Bone marrow (tissue), 2 donors: ENCODE measurements around the gene PAM16.
A peak's percentile ranks its signal among the peaks of the same experiment; 100 is the strongest.

Experiments used
- DNase-seq, 2 donors: peaks; one replicate each; lab custom pipeline; 2025; lab: John Stamatoyannopoulos, UW

The PAM16 gene

DNA sequence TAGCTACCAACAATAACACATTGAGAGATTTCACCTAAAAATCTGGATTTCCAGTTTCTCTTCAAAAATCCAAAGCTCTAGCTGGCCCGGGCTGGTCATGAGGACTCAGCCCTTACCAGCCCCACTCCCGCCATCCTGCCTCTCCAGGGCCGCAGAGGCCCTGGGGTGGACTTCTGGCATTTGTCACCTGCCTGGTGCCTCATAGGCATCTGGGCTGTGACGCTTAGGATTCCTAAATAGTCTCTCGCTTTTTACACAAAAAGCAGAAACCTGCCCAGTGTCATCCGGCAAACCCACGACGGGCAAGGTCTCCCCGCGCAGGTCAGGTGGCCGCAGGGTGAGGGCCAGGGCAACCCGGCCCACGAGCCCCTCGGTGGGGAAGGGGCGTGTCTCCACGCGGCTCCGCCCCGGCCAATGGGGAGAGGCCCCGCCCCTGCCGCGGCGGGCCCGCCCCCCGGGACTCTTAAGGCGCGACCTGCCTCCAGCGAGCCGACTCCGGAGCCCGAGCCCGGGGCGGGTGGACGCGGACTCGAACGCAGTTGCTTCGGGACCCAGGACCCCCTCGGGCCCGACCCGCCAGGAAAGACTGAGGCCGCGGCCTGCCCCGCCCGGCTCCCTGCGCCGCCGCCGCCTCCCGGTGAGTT lies 20.4 kb upstream of the PAM16 start, which contains the start of gene VASN:
Gene VASN (plus strand): TSS at position 492 of the 644 bp plus-strand sequence. CDS start 9,030 bp downstream, outside the sequence.
- peak; percentile 14 to 23 for DNase-seq

DNA sequence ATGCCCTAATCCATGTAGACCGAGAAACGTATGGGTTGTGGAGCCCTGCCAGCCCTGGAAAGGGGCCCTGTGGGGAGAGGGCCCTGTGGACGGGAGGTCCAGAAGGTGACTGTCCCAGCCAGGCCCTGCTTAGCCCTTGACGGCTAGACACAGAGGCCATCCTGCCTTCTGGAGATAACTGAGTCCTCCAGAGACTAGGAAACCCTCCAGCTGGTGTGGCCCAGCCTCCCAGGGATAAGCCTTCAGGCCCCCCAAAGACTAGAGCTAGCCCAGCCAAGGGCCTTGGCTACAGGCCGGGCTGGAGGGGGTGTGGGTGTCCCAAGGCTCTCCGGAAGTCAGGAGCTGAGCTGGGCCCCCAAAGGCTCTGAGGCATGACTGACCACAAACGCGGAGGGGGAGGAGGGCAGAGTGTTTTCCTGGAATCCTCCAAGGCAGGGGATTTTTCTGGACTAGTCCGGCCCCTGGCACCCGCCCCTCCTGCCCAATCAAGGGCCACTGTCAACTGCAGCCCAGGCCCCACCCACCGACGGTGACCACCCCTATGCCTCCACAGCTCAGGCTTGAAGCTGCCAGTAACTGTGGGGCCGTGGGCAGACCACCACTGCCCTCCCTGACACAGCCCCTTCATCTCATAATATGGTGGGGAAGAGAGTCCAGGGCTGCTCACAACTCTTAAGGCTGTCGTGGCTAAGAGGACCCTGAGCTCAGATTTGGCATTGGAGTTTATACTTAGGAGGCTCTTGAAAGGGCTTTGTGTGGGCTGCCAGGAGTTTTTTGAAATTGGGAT lies 19.6 kb upstream of the PAM16 start:
- DNase-seq, result no peak

DNA sequence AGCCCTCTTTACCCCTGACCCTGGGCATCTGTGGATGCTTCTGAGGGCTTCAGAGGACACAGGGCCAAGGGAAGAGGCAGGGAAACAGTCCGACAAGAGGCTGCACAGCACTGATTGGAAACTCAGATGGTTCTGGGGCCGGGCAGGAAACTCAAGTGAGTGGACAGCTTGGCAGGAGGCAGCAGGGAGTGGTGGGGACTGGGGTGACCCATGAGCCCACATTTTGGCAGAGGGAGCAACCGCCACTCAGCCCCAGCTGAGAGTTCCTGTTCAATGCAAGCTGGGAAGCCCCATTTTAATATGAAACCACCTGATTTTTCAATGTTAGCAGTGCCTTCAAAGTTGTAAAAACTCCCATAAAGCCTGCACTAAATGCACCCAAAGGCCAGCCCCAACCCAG lies 19.0 kb upstream of the PAM16 start:
- no peak for DNase-seq

DNA sequence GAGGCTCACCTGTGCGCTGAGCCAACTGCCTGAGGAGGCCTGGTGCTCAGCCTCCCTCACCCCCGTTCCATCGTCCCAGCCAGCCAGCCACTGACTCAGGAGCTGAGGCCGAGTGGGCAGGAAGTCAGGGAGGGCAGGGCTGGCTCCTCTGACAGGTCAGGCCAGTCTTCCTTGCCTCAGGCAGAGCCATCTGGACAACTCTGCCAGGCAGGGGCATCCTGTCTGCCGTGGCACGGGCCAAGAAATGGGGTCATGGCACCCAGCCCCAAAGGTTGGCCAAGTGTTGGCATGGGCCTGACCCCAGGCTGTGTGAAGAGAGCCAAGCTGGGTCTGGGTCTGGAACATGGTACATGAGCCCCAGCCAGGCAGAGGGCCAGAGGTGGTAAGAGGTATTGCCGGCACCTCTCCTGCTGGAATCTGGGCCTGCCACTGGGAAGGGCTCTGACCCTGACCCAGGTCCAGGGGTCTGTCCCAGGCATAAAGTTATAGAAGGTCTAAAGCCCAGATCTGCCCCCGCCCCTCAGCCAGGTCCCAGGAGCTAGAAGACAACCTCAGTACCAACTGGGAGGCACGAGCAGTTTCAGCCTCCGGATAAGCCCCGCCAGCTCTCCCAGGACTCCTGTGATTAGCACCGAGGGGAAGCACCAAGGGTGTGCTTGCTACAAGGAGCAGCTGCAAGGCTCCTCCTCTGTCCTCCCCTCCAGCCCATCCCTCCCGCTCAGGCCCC lies 18.0 kb upstream of the PAM16 start:
- no peak for DNase-seq

DNA sequence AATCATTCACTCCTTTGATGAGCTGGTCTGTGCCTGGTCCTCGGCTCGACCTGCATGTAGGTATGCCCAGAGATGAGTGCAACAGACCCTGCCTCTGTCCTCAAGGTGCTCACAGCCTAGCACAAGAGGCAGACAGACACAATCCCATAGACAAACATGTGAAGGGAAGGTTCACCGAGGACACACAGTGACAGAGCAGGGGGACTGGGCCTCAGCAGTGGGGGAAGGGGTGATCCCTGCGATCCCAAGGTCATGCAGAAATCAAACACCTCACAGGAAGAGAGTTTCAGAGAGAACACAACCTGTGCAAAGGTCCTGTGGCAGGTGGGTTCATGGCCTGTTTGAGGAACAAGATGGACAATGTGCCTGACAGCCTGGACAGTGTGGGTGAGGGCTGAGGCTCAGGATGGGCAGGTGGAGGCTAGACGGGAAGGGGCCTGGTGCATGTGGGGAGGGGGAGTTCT lies 16.3 kb upstream of the PAM16 start:
- no peak for DNase-seq

DNA sequence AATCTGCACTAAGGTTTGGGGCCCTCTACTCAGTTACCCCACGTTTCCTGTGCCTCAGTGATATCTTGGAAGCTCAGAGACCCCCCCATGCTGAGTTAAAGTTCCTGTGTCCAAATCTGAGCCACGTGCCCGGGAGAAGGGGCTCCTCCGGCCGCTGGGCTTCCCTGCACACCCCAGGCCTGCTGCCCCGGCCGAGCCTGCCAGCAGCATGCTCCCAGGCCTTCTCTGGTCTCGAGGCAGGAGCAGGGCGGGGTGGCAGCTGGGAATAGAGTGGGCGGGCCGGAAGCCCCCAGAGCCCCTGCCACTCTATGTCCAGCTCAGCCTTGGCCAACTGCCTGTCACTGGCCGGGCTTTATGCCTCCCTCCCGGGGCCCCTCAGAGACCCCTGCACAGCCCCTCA lies 14.9 kb upstream of the PAM16 start:
- no peak for DNase-seq

DNA sequence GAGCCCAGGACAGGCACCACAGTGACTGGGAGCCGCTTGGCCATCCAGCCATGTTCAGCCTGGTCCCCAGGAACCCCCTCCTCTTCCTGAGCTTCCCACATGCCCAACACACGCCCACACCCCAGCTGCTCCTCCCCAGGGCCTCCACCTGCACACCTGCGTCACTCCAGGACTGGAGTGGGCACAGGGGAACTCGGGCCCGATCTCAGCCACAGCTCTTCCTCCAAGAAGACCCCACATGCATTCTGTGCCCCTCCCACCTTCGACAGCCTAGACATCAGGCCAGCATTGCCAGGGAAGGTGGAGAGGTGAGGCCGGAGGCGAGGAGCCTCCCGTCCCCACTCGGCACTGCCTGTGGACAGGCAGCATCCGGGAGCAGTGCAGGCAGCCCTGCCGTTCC lies 14.5 kb upstream of the PAM16 start:
- DNase-seq, result no peak

DNA sequence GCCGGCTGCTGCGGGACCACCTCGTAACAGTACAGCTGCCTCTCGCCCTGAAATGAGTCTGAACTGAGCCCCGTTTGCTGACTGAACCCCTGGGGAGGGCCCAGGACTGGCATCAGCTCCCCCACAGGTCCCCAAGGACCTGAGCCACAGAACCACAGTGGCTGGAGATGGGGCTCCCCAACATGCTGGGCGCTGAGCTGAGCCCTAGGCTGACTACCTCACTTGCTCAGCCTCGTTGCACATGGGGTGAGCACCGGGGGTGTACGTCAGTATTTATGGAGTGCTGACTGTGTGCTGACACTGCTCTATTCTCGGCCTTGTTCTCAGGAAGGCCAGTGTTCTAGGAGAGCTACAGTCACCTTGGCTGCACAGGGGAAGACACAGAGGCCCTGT lies 13.9 kb upstream of the PAM16 start:
- no peak for DNase-seq

DNA sequence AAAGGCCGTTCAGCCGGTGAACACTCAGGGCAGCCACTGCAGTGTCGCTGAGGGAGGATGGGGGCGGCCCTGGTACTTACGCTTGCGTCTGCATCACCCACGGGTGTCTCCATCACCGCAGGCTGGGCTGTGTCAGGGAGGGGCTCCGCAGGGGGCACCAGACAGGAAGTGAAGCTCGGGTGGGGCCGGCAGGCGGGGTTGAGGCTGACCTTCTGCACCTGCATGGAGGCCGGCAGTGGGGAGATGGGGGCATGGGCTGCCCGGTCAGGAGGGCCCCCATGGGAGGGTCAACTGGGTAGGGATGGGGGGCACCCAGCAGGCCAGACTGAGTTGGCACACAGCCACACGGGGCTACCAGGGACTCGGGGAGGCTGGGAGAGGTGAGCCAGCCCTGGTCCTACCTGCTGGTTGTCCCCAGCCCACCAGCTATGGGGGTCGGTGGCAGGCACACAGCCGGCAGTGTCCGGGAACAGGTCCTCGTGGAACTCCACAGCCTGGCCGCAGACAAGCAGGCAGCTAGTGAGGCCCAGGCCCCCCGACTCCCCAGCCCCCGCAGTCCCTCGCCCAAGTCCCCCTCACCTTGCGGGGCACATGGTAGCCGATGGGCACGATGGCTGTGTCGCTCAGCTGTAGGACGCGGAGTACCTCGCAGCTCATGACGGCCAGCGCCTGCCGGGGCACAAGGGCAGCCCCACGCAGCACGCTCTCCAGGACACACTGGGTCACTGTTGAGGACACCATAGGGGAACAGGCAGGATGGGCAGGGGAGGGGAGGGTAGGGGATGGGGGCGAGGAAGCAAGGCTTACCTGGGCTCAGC lies 13.3 kb upstream of the PAM16 start:
- no peak for DNase-seq

DNA sequence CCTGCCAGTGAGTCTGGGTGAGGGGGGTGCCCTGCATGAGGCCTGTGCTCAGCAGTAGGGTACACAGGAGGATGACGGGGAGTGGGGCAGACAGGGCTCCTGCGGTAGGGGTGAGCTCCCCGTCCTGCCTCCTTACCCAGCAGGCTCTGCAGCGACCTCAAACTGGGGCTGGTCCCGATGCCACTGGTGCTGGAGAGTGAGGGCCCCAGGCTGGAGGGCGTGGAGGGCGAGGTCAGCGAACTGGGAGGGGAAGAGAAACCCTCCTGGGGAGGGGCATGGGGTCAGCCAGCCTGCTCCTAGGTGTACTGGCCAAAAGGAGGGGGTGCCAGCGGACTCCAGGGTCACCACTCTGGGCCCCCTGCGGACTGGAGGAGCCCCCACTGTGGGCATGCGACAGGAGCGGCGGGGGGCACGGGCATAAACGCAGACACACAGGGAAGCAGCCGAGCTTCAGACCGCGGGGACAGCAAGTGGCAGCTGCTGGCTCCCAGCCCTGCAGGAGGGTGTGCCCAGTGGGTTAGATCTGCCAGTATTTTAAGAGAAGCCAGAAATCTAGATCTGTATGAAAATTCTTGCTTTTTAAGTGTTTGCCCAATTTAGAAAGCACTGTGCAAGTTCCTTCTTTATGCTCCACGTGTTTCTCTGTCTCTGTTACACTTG lies 11.5 kb upstream of the PAM16 start:
- DNase-seq, result no peak

DNA sequence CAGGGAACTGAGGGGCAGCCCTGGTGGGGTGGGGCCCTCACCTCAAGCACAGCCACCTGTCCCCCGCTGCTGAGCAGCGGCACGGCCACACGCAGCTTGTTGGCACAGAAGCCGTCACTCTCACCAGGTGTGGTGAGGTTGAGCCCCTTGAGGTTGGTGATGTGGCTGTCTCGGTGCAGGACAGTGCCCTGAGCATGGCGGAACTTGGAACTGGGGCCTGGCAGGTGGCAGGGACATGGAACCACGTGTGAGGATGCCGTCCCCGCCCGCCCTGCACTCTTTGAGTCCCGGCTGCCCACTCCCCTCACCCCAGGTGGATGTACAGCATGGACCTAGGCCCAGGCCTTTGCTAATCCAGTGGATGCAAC lies 10.8 kb upstream of the PAM16 start:
- no peak for DNase-seq

DNA sequence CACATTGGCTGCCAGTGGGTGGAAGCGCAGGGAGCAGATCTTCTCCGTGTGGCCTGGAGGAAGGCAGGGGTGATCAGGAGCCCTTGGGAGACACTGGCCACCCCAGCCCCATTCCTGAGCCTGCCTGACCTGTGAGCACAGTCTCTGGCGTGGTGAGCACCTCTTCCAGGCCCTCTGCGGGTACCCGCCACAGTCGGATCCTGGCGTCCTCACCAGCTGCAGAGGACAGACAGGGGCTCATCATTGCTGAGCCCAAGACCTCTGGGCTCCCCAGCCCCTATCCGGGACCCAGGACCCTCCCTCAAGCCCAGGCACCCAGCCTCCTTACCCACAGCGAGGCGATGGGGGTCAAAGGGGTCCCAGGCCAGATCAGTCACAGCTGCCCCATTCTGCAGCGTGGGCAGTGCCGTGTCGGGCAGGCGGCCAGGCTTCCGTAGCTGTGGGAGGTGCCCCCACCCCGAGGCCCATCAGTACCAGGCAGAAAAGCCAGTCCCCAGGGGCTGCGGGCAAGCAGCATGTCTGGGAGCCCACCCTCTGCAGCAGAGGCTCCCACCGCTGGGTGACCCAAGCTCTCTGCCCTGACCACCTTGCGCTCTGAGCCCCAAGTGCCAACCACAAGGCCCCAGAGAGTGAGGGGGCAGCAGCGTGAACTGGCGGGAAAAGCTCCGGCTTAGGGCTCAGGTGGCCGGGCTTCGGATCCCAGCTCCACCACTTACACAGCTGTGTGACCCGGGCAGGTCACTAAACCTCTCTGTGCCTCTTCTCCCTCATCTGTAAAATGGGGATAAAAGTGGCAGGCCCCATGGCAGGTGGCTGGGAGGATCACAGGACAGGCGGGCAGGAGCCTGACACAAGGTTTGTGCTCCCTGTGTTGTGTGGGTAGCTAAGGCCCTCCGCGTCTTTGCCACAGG lies 10.2 kb upstream of the PAM16 start:
- no peak for DNase-seq

DNA sequence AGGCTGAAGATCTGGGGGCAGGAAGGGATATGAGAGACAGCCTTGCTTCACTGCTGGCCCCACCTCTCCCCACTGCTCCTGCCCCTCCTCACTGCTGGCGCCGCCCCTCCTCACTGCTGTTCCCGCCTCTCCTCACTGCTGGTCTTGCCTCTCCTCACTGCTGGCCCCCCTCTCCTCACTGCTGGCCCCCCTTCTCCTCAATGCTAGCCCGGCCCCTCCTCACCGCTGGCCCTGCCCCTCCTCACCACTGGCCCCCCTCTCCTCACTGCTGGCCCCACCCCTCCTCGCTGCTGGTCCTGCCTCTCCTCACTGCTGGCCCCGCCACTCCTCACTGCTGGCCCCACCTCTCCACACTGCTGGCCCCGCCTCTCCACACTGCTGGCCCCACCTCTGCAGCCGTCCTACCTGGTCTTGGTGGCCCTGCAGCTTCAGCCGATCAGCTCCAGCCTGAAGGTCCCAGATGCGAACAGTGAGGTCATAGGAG lies 9.5 kb upstream of the PAM16 start:
- no peak for DNase-seq

DNA sequence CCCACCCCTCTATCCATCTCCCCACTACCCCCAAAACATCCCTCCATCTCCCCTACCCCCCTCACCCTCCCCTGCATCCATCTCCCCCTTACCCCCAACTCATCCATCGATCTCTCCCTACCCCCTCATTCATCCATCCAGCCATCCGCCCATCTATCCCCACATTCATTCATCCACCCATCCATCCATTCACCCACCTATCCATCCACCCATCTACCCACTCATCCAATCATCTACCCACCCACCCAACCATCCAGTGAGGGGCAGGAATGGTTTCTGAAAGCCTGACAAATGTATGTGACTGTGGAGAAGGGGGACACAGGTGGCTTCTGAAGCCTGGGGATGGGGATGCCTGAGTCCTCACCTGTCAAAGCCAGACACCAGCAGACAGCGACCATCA lies 8.8 kb upstream of the PAM16 start:
- DNase-seq, result no peak

DNA sequence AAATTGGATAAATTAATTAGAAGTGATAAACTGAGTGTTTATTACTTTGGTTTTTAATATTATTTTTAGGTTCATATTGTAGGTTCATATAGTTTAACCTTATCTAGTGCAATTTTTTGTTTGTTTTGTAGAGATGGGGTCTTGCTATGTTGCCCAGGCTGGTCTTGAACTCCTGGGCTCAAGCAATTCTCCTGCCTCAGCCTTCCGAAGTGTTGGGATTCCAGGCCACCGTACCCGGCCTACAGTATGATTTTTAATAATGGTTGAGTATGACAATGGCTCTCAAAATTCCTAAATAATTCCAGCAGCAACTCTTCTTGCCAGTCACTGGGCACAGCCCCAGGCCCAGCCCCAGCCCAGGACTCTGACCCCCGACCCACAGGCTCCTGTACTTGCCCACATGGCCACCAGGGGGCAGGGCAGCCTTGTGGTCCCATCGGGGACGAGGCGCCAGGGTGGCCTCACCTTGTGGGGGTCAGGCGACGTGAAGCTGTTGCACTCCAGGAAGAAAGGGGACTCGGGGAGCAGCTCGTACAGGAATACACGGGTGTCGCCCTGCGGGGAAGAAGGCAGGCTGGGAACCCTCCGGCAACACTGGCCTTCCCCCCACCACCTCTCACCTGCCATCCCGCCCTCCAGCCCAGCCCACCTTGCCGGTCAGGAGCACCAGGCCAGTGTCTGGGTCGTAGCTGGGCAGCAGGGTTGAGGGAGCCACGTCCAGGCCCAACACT lies 7.9 kb upstream of the PAM16 start:
- peak in 1 of 2 donors; percentile 4 for DNase-seq

DNA sequence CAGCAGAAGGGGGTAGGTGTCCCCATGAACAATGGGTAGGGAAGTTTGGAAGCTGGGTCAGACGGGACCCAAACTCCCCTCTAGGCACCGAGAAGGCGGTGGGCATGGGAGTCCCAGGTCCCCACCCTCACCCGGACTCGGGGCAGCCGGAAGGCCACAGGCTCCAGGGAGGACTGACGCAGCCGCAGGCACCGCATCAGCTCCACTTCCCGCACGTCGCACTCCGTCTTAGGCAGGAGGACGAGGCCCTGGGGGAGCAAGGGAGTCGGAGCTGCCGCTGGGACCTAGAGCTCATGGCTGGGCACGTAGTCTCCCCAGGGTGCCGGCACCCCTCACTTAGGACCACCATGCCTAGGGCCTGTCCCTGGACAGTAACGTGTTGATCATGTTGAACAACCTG lies 7.1 kb upstream of the PAM16 start:
- DNase-seq, result no peak

DNA sequence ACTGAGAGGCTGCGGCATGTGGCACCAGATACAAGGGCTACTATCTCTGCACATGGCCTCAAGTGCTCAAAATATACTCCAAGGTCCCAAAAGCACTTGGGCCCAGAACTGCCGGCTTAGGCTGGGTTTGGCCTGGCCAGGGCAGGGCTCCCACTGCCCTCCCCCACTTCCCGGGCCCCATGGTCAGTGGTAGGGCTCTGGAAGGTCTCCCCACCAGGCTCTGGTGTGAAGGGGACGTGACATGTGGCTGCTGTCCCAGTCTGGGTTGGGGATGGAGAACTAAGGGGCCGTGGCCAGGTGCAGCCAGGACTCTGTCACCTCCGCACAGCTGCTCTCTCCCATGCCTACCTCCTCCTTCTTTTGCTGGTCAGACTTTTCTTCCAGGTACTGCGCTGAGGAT lies 5.7 kb upstream of the PAM16 start:
- no peak for DNase-seq

DNA sequence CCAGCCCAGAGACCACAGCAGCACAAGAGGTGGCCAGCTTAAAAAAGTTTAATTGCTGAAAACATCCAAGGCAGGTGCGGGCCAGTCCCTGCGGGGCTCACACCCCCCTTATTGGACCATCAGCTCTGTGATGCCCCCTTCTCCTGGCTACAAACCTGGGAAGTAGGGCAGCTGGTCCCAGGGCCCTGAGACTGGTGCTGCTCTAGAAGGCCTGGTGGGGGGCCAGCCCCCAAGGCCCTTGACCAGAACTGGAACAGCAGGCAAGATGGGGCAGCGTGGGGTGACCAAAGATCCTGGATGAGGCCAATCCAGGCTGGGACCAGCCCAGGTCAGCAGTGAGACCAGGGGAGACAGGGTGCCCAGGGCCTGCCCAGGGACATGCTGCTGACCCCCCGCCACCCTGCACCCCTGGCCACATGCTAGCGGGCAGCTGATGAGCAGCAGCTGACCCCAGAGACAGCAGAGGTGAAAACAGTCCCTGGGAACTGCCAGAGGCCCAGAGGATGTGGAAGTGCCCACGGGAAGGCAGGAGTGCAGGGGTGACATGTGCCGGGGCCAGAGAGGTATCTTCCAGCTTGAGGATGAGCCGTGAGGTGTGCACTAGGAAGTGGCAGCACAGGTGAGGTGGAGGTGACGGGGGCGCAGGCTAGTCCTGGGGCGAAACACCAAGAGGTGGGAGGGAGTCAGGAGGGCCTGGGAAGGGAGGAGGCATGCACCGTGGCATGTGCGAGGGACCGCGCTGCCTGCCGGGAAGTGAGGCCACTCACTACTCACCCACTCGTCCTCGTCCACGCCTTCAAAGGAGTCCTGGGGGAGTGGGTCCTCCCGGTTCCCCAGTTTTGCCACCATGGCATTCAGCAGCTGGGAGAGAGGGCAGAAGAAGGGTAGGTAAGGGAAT lies 3.6 kb upstream of the PAM16 start:
- no peak for DNase-seq

DNA sequence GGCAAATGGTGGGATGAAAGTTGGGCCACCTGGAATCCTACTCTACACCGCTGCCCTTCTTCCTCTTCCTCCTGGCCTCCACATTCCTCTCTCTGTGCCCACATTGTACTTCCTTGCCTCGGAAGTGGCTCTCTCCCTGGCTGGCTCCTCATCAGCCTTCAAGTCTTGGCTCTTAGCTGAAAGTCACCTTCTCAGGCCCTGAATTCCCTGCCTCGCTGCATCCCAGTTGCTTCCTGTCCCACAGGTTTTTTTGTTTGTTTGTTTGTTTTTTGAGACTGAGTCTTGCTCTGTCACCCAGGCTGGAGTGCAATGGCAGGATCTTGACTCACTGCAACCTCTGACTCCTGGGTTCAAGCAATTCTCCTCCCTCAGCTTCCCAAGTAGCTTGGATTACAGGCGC lies 2.6 kb upstream of the PAM16 start:
- no peak for DNase-seq
